Endothelial cell of umbilical vein (primary cell): ENCODE measurements around the gene SLC44A1. TPM values are rescaled to one million over a fixed set of nuclear protein-coding genes. Genes with fewer than 3 reads are reported as not detected.

Experiments
- BruUV-seq: library from RNA; stranded (reverse); fragments of 400-500 nt; replicated peaks from 2 replicates; lab custom pipeline; 2021; lab: Mats Ljungman, UMichigan
- CTCF ChIA-PET: fragments of 300-600, 350-600 bp; sonication (Branson Sonifier 250); formaldehyde crosslinking; loops from one replicate; lab custom pipeline; 2021; ENCODE audit warnings: antibody characterized with exemption, inconsistent platforms; lab: Charles Lee
- POLR2A ChIA-PET: fragments of 300-600, 350-600 bp; sonication (Branson Sonifier 250); formaldehyde crosslinking; loops from one replicate; lab custom pipeline; 2021; ENCODE audit warnings: antibody characterized with exemption, inconsistent platforms; lab: Charles Lee
- DNase-seq: peaks from one replicate; pipeline ENCODE4 v3.0.0-alpha.2; 2011; ENCODE audit warnings: low read depth, low spot score
- FAIRE-seq: peaks from 2 replicates; lab custom pipeline; 2011; peaks lifted over from hg19 to GRCh38; lab: Jason Lieb, UNC
- H2AFZ ChIP-seq: 2 replicates; pipeline ENCODE4 v1.6.0; 2012; ENCODE audit warnings: low read depth, low read length, control low read depth, inconsistent platforms
- H3K27ac ChIP-seq: 2 replicates; pipeline ENCODE4 v1.5.1; 2011; ENCODE audit warnings: low read depth, mild to moderate bottlenecking, control low read depth, low read length, moderate library complexity; ENCODE audit not compliant: insufficient read depth
- H3K27me3 ChIP-seq, 2 experiments: 2 replicates each; pipeline versions ENCODE4 v1.6.0 to v1.6.1; 2011; ENCODE audit warnings: low read length in 2 of 2, mixed read lengths in 1 of 2; ENCODE audit not compliant: control insufficient read depth in 2 of 2, insufficient read depth in 2 of 2
- H3K36me3 ChIP-seq, 2 experiments: 2 replicates in 1 of 2; 3 replicates in 1 of 2; pipeline ENCODE4 v1.5.1; 2011; ENCODE audit warnings: low read length in 2 of 2, mild to moderate bottlenecking in 1 of 2, moderate library complexity in 1 of 2; ENCODE audit not compliant: control insufficient read depth in 2 of 2, insufficient read depth in 2 of 2; ENCODE audit errors: extremely low read depth in 1 of 2
- H3K4me1 ChIP-seq: 3 replicates; pipeline ENCODE4 v1.5.1; 2011; ENCODE audit warnings: mild to moderate bottlenecking, low read length; ENCODE audit not compliant: control insufficient read depth, insufficient read depth; ENCODE audit errors: extremely low read depth
- H3K4me2 ChIP-seq: 2 replicates; pipeline ENCODE4 v1.6.1; 2011; ENCODE audit warnings: low read length, control low read depth, mixed read lengths; ENCODE audit not compliant: insufficient read depth
- H3K4me3 ChIP-seq, 3 experiments: fragments of 200-600 bp in 1 of 3; sonication (generic), shearing (Covaris generic) in 1 of 3; replicated peaks in 1 of 3; 2 replicates each; pipeline ENCODE4 v1.5.1; 2011 to 2016; ENCODE audit warnings: control low read depth in 3 of 3, low read length in 3 of 3, mild to moderate bottlenecking in 2 of 3, inconsistent platforms in 1 of 3, low read depth in 1 of 3, moderate library complexity in 1 of 3; ENCODE audit not compliant: insufficient read depth in 1 of 3
- H3K79me2 ChIP-seq: 2 replicates; pipeline ENCODE4 v1.6.0; 2012; ENCODE audit warnings: low read length, inconsistent platforms; ENCODE audit not compliant: control insufficient read depth, insufficient read depth
- H3K9ac ChIP-seq: replicated peaks from 2 replicates; pipeline ENCODE3; 2011; ENCODE audit warnings: low read length, control low read depth; ENCODE audit not compliant: insufficient read depth; ENCODE audit errors: extremely low read depth
- H3K9me1 ChIP-seq: replicated peaks from 3 replicates; pipeline ENCODE4 v1.6.0; 2011; ENCODE audit warnings: mild to moderate bottlenecking, low read length; ENCODE audit not compliant: control insufficient read depth, insufficient read depth; ENCODE audit errors: extremely low read depth
- H3K9me3 ChIP-seq: replicated peaks from 2 replicates; pipeline ENCODE4 v1.5.1; 2012; ENCODE audit warnings: low read length, inconsistent platforms; ENCODE audit not compliant: control insufficient read depth, insufficient read depth
- H4K20me1 ChIP-seq: replicated peaks from 2 replicates; pipeline ENCODE3; 2011; ENCODE audit warnings: mild to moderate bottlenecking, low read length; ENCODE audit not compliant: control insufficient read depth, insufficient read depth; ENCODE audit errors: extremely low read depth
- CTCF ChIP-seq, 2 donors: IDR thresholded peaks; 1 replicate in 1 of 2; 2 replicates in 1 of 2; pipeline ENCODE4 v1.5.1; 2011; ENCODE audit warnings: low read length in 2 of 2, mild to moderate bottlenecking in 2 of 2, moderate library complexity in 2 of 2, control low read depth in 1 of 2, inconsistent platforms in 1 of 2, low read depth in 1 of 2; ENCODE audit not compliant: insufficient read depth in 1 of 2; ENCODE audit errors: extremely low read depth in 1 of 2
- EZH2 ChIP-seq: IDR thresholded peaks from 2 replicates; pipeline ENCODE4 v1.6.1; 2012; ENCODE audit warnings: borderline replicate concordance, low read depth, mild to moderate bottlenecking, moderate library complexity, low read length, inconsistent platforms; ENCODE audit not compliant: severe bottlenecking
- FOS ChIP-seq: IDR thresholded peaks from 2 replicates; pipeline ENCODE4 v1.6.1; 2011; ENCODE audit warnings: mild to moderate bottlenecking, low read length, moderate library complexity, borderline replicate concordance; ENCODE audit not compliant: insufficient read depth
- GATA2 ChIP-seq: IDR thresholded peaks from 2 replicates; pipeline ENCODE4 v1.7.0; 2011; ENCODE audit warnings: low read depth, mild to moderate bottlenecking, moderate library complexity, mixed read lengths, low read length; ENCODE audit not compliant: insufficient read length, insufficient read depth
- JUN ChIP-seq: IDR thresholded peaks from 2 replicates; pipeline ENCODE4 v1.6.1; 2011; ENCODE audit warnings: borderline replicate concordance, low read depth; ENCODE audit not compliant: insufficient read length, insufficient read depth
- MAX ChIP-seq: IDR thresholded peaks from 2 replicates; pipeline ENCODE4 v1.6.1; 2011; ENCODE audit not compliant: insufficient read depth, insufficient read length
- MYC ChIP-seq: IDR thresholded peaks from one replicate; pipeline ENCODE4 v1.6.1; 2011; ENCODE audit warnings: mild to moderate bottlenecking, low read depth, low read length
- POLR2A ChIP-seq: IDR thresholded peaks from 2 replicates; pipeline ENCODE4 v1.6.1; 2012; ENCODE audit warnings: low read depth, mild to moderate bottlenecking, control low read depth, low read length
- POLR2AphosphoS5 ChIP-seq: IDR thresholded peaks from 2 replicates; pipeline ENCODE4 v1.6.1; 2012; ENCODE audit warnings: low read depth, mild to moderate bottlenecking, control low read depth, low read length, moderate library complexity; ENCODE audit not compliant: insufficient read depth
- dilution Hi-C: fragments of 300-500 bp; cut with MboI; formaldehyde crosslinking; loops from one replicate; pipeline ENCODE4 v1.15.0; 2019; ENCODE audit warnings: low sequenced_read_pairs; ENCODE audit not compliant: extremely low pct_ligation_motif_present
- intact Hi-C: fragments of 100-400 bp; cut with micrococcal nuclease; formaldehyde crosslinking; loops from one replicate; pipeline ENCODE4 v1.10.0; 2022
- polyA plus RNA-seq, 4 experiments: library from polyadenylated mRNA; depleted of rRNA in 3 of 4; stranded (reverse) in 3 of 4; unstranded in 1 of 4; fragments of >200 nt; gene quantifications; 2 replicates each; pipeline versions ENCODE4 v1.2.1 to v1.2.3, GENCODE V29; 2011 to 2012; ENCODE audit warnings: missing spikeins in 1 of 4
- total RNA-seq: library from RNA; stranded (reverse); gene quantifications from 2 replicates; pipeline ENCODE4 v1.2.3, GENCODE V29; 2021

The SLC44A1 gene
- total and polyA plus RNA-seq, 2 donors (not counting 3 experiments of a cell fraction or from before 2014, with no cell fraction given), result 16.1 to 37.7 TPM

GRCh38 chr9:105282870-105283621 lies 38.6 kb downstream of the SLC44A1 start:
- no peak overlapping the region for H2AFZ ChIP-seq
- dilution Hi-C loops (no loop called here), intact Hi-C loops (no loop called here)
- H3K27ac ChIP-seq, result no peak overlapping the region
- H4K20me1 ChIP-seq, result no peaks in the 10 kb centered on the region
- CTCF ChIA-PET, result interaction anchor here (1.0 to 1.4 kb wide), 2 partner anchors 14 to 30 kb away, joined by 3 read pairs; no protein-coding TSS in a partner anchor
- DNase-seq, result no peak
- H3K4me3 ChIP-seq, result no peak overlapping the region
- H3K9me1 ChIP-seq, result peaks cover 3% of the 10 kb centered on the region
- no peaks in the 10 kb centered on the region for H3K27me3 ChIP-seq
- no peaks in the 10 kb centered on the region for H3K4me1 ChIP-seq
- BruUV-seq, result no TSS peak
- FAIRE-seq, result no peak
- peaks cover 3% of the 10 kb centered on the region for H3K79me2 ChIP-seq
- TF ChIP-seq JUN (no peak), MYC (no peak), CTCF (IDR thresholded peaks at IDR 0.05; ENCODE audit: extremely low read depth in 1 of 2, insufficient read depth in 1 of 2, low read depth in 1 of 2, low read length in 2 of 2) (no peak), POLR2A (no peak), POLR2AphosphoS5 (no peak), GATA2 (no peak), MAX (no peak), FOS (no peak), EZH2 (no peak)
- H3K36me3 ChIP-seq, result no peaks in the 10 kb centered on the region
- POLR2A ChIA-PET, result no interaction called here
- H3K9me3 ChIP-seq, result no peaks in the 10 kb centered on the region
- H3K4me2 ChIP-seq, result no peak overlapping the region
- H3K9ac ChIP-seq, result no peak overlapping the region
